HUDEP-2 (cell line): ENCODE data around the gene SMC1B.
"Not testable (repeated sequence)": the region's sequence is repeated elsewhere in the genome, so short reads cannot be mapped to it uniquely, and the experiment has no call there.

ENCODE experiments used
- DNase-seq, 76 experiments: peaks; one replicate each; lab custom pipeline; 2025; ENCODE audit not compliant: unreplicated experiment in 76 of 76; lab: John Stamatoyannopoulos, UW

SMC1B gene

GRCh38 chr22:45446216-45446615 lies 32.8 kb upstream of the SMC1B start:
- no peak for DNase-seq

GRCh38 chr22:45445031-45445710 lies 31.8 kb upstream of the SMC1B start:
- DNase-seq, result no peak

- DNase-seq, result no peak
Observed at GRCh38 chr22:45444168-45444567, 30.8 kb upstream of the SMC1B start.

DNA sequence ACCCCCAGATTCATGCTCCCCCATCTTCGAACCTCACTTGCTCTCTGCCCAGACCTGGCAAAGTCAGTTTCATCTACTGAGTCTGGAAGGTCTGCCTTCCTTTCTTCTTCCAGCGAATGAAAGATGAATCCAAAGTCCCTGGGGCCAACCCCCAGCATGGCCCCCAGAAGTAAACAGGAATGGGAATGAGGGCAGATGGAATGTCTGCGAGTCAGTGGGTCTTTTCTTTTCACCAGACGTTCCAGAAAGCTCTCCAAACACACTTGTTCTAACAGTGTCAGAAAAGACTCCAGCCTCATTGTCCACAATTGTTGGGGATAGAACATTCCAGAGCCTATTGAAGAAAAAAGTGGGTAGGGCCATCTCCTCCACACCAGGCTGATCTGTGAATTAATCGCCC lies 28.7 kb upstream of the SMC1B start:
- no peak for DNase-seq

GRCh38 chr22:45441138-45441537 lies 27.7 kb upstream of the SMC1B start:
- DNase-seq, result peak in 34 of 76 experiments; percentile 5 to 49 (median 20)

DNA sequence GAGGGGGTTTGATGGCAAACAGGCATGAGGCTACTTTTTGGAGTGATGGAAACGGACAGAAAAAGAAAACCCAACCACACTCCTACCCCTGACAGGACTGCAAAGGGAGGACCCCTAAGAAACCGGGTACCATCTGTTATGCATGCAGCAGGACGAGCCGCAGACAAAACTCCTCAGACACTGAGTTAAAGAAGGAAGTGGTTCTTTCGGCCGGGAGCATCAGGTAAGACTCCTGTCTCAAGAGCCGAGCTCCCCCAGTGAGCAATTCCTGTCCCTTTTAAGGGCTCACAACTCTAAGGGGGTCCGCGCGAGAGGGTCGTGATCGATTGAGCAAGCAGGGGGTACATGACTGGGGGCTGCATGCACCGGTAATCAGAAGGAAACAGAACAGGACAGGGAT lies 27.3 kb upstream of the SMC1B start:
- DNase-seq, result not testable (repeated sequence)

- DNase-seq, result no peak
Observed at GRCh38 chr22:45438336-45438735, 24.9 kb upstream of the SMC1B start.

GRCh38 chr22:45436871-45437517 lies 23.6 kb upstream of the SMC1B start:
- not testable (repeated sequence) for DNase-seq

GRCh38 chr22:45435544-45436139 lies 22.2 kb upstream of the SMC1B start:
- peak in 70 of 76 experiments; percentile 9 to 82 (median 59) for DNase-seq

DNA sequence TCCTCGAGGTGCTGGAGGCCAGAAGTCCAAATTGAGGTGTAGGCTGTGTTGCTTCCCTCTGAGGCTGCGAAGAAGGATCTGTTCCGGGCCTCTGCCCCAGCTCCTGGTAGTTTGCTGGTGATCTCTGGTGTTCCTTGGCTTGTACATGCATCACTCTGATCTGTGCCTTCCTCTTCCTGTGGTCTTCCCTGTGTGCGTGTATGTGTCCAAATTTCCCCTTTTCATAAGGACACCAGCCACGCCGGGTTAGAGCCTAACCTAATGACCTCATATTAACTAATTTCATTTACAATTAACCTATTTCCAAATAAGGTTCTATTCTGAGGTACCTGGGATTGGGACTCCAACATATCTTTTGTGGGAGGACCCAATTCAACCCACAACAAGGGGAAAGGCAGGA lies 21.6 kb upstream of the SMC1B start:
- no peak for DNase-seq

DNA sequence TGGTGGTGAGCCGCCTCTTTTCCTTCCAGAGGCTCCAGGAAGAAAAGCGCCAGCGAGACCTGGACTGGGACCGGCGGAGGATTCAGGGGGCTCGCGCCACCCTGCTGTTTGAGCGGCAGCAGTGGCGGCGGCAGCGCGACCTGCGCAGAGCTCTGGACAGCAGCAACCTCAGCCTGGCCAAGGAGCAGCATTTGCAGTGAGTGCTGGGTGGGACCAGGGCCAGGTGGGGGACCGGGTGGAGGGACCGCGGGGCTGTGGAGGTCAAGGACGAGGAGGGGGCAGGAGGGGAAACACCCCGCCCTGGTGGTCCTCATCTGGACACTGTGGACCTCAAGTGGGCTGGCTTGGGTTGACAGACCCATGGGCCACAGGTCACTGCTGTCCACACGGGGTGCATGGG lies 17.5 kb upstream of the SMC1B start:
- no peak for DNase-seq

- DNase-seq, result no peak
Observed at GRCh38 chr22:45429981-45430775, 16.8 kb upstream of the SMC1B start.

DNA sequence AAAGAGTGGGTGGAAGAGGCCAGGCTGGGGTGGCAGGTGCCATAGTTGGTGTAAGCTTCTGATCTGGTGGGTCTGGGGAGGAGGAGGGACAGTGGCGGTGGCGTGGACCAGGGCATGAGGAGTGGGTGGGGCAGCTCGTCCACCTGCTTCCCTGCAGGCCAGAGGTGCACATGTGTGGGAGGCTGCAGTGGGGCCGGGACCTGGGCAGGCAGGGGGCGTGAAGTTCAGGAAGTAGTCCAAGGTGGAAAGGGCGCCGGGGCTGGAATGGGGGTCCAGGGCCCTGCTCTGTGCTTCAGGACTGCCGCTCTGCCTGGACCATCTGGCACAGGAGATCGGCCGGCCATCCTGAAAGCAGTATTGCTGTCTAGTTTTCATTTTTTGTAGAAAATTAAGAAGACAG lies 16.0 kb upstream of the SMC1B start:
- DNase-seq, result no peak

DNA sequence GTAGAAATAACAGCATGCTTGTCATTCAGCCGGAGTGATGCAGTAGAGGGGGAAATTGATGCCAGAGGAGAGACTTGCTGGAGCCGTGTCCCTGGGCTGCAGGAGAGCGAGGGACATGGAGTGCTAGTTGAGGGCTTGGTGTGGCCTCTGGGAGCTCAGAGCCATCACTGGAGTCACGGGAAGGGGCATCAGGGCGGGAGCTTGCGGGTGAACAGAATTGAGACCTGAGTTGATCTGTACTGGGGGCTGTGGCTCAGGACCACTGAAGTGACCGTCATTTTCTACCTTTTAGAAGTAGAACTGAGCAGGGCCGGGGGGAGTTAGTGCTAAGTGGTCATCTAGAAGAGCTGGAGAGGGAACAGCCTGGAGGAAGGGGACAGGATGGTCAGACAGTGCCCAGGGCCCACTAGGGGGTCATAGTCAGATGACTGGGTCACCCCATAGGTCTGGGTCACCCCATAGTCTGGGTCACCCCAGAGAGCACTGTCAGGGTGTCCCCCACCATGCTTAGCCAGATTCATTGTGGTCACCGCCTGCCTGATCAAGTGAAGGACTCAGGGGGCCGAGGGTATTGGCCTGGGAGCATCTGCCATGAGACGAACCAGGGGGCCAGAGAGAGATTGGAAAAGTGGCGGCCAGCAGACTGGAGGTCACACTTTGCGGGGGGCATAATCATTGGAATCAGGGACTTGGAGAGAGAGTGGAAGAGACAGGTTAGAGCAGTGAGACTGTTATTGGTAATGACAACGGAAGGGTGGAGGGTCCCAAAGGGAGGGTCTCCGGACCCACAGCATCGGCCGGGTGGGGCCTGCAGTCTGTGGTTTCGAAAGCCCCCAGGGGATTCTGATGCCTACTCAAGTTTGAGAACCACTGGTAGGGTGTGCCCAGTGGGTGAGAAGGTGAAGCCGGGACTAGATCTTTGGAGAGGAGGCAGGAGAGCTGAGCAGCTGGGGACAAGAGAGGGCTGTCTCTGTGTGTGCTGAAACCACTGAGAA lies 15.3 kb upstream of the SMC1B start:
- no peak for DNase-seq

DNA sequence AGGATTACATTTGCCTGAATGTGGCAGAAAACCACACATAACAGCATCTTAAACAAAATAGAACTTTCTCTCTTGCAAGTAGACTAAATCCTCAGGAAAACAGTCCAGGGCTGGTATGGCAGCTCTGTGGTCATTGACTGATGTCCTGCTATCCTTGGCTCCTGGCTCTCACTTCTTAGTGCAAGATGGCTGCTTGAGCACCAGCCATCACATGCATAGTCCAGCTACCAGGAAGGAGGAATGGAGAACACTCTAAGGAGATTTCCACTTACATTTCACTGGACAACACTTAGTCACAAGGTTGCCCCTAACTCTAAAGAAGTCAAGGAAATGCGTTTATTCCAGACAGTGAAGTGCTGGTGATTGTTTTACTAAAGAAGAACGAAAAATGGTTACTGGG lies 13.7 kb upstream of the SMC1B start:
- no peak for DNase-seq

GRCh38 chr22:45426387-45426786 lies 13.0 kb upstream of the SMC1B start:
- no peak for DNase-seq

GRCh38 chr22:45425531-45426265 lies 12.3 kb upstream of the SMC1B start:
- DNase-seq, result no peak

DNA sequence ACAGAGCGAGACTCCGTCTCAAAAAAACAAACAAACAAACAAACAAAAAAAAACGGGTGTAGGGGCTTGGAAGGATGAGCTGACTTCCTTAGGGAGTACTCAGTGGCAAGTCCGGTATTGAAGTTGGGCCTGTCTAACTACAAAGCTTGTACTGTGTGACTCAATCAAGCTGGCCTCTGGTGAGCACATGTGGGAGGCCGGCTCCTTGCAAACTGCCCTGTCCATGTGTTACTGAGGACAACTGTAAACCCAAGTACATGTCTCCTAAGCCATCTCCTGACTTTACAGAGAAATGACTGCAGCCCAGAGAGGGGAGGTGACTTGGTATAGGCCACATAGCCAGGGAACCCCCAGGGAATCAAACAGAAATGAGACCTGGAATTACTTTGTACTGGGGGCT lies 11.7 kb upstream of the SMC1B start:
- DNase-seq, result no peak

GRCh38 chr22:45424241-45424731 lies 10.9 kb upstream of the SMC1B start:
- DNase-seq, result no peak
